H9 (cell line): Measurements from ENCODE around the gene ST6GAL2. TPM values are rescaled to one million over a fixed set of nuclear protein-coding genes. Genes with fewer than 3 reads are reported as not detected.
A peak's percentile ranks its signal among the peaks of the same experiment; 100 is the strongest.

Experiments used
- DNase-seq: peaks from one replicate; pipeline ENCODE4 v3.0.0-alpha.2; 2017
- H2AFZ ChIP-seq: one replicate; pipeline ENCODE4 v1.6.1; 2013; ENCODE audit warnings: mild to moderate bottlenecking, low read length, control low read depth, moderate library complexity
- H2AK5ac ChIP-seq: 2 replicates; pipeline ENCODE4 v1.6.1; 2013; ENCODE audit warnings: low read length, control low read depth, mixed read lengths; ENCODE audit not compliant: insufficient read length
- H2BK120ac ChIP-seq: one replicate; pipeline ENCODE4 v1.6.1; 2013; ENCODE audit warnings: low read depth, mild to moderate bottlenecking, low read length, control low read depth, inconsistent platforms; ENCODE audit not compliant: poor library complexity, severe bottlenecking
- H2BK12ac ChIP-seq: 2 replicates; pipeline ENCODE4 v1.6.1; 2013; ENCODE audit warnings: low read length, control low read depth, mixed read lengths, low read depth; ENCODE audit not compliant: insufficient read length
- H2BK15ac ChIP-seq: 2 replicates; pipeline ENCODE4 v1.6.1; 2013; ENCODE audit warnings: low read depth, low read length, control low read depth
- H2BK20ac ChIP-seq: one replicate; pipeline ENCODE4 v1.6.1; 2013; ENCODE audit warnings: low read depth, mild to moderate bottlenecking, low read length, control low read depth, inconsistent platforms; ENCODE audit not compliant: poor library complexity, severe bottlenecking
- H2BK5ac ChIP-seq: 2 replicates; pipeline ENCODE4 v1.6.1; 2013; ENCODE audit warnings: low read length, control low read depth, mixed read lengths; ENCODE audit not compliant: insufficient read length
- H3K14ac ChIP-seq: 2 replicates; pipeline ENCODE4 v1.6.1; 2013; ENCODE audit warnings: low read length, control low read depth; ENCODE audit not compliant: insufficient read depth
- H3K18ac ChIP-seq: 2 replicates; pipeline ENCODE4 v1.6.1; 2013; ENCODE audit warnings: low read depth, mild to moderate bottlenecking, mixed read lengths, low read length, control low read depth; ENCODE audit not compliant: insufficient read length
- H3K23ac ChIP-seq: 2 replicates; pipeline ENCODE4 v1.6.1; 2013; ENCODE audit warnings: low read length, control low read depth, mixed read lengths, low read depth; ENCODE audit not compliant: insufficient read length
- H3K23me2 ChIP-seq: 2 replicates; pipeline ENCODE4 v1.6.1; 2013; ENCODE audit warnings: low read depth, mild to moderate bottlenecking, mixed read lengths, low read length, control low read depth; ENCODE audit not compliant: insufficient read length, poor library complexity, severe bottlenecking
- H3K27ac ChIP-seq: 2 replicates; pipeline ENCODE4 v1.5.1; 2013; ENCODE audit warnings: low read length, control low read depth, mixed read lengths, low read depth; ENCODE audit not compliant: insufficient read length
- H3K27me3 ChIP-seq: 2 replicates; pipeline ENCODE4 v1.6.1; 2013; ENCODE audit warnings: low read length, control low read depth, inconsistent platforms; ENCODE audit not compliant: insufficient read depth
- H3K4ac ChIP-seq: 2 replicates; pipeline ENCODE4 v1.6.1; 2013; ENCODE audit warnings: low read depth, mild to moderate bottlenecking, control low read depth, inconsistent platforms, low read length, moderate library complexity
- H3K4me1 ChIP-seq: 2 replicates; pipeline ENCODE4 v1.6.1; 2013; ENCODE audit warnings: low read length, control low read depth, inconsistent platforms; ENCODE audit not compliant: insufficient read depth
- H3K4me2 ChIP-seq: 2 replicates; pipeline ENCODE4 v1.6.1; 2013; ENCODE audit warnings: low read length, control low read depth, mixed read lengths; ENCODE audit not compliant: insufficient read length, insufficient read depth
- H3K56ac ChIP-seq: 2 replicates; pipeline ENCODE4 v1.6.1; 2013; ENCODE audit warnings: low read depth, mild to moderate bottlenecking, mixed read lengths, low read length, control low read depth; ENCODE audit not compliant: insufficient read length
- H3K79me1 ChIP-seq: 2 replicates; pipeline ENCODE4 v1.6.1; 2013; ENCODE audit warnings: low read depth, mild to moderate bottlenecking, moderate library complexity, low read length, control low read depth, inconsistent platforms; ENCODE audit not compliant: insufficient read depth, poor library complexity, severe bottlenecking
- H3K79me2 ChIP-seq: 2 replicates; pipeline ENCODE4 v1.6.1; 2013; ENCODE audit warnings: low read length, control low read depth, inconsistent platforms; ENCODE audit not compliant: insufficient read depth
- H3K9ac ChIP-seq: 2 replicates; pipeline ENCODE4 v1.6.1; 2013; ENCODE audit warnings: low read length, control low read depth, mixed read lengths; ENCODE audit not compliant: insufficient read length; ENCODE audit errors: extremely low read depth
- H3K9me3 ChIP-seq: one replicate; pipeline ENCODE4 v1.6.1; 2013; ENCODE audit warnings: low read depth, low read length, inconsistent platforms; ENCODE audit not compliant: control insufficient read depth
- H3T11ph ChIP-seq: one replicate; pipeline ENCODE4 v1.6.1; 2013; ENCODE audit warnings: mild to moderate bottlenecking, low read length, control low read depth, inconsistent platforms
- H4K20me1 ChIP-seq: one replicate; pipeline ENCODE4 v1.6.1; 2013; ENCODE audit not compliant: control insufficient read depth, insufficient read length, insufficient read depth
- H4K5ac ChIP-seq: 2 replicates; pipeline ENCODE4 v1.6.1; 2013; ENCODE audit warnings: low read depth, mild to moderate bottlenecking, mixed read lengths, low read length, control low read depth; ENCODE audit not compliant: insufficient read length
- H4K8ac ChIP-seq: replicated peaks from 2 replicates; pipeline ENCODE4 v1.6.1; 2013; ENCODE audit warnings: low read length, control low read depth, mixed read lengths, low read depth; ENCODE audit not compliant: insufficient read length
- H4K91ac ChIP-seq: 2 replicates; pipeline ENCODE4 v1.6.1; 2013; ENCODE audit warnings: low read depth, mild to moderate bottlenecking, moderate library complexity, mixed read lengths, low read length, control low read depth; ENCODE audit not compliant: insufficient read length
- H3K27ac Mint-ChIP-seq, 3 experiments: 2 replicates in 2 of 3; 3 replicates in 1 of 3; pipeline ENCODE4 v1.8.0; 2020 to 2021; ENCODE audit warnings: mixed read lengths in 3 of 3, mild to moderate bottlenecking in 1 of 3, moderate library complexity in 1 of 3
- H3K27me3 Mint-ChIP-seq: 2 replicates; pipeline ENCODE4 v1.8.0; 2021; ENCODE audit warnings: low read depth, mild to moderate bottlenecking, moderate library complexity, mixed read lengths
- H3K36me3 Mint-ChIP-seq, 3 experiments: 2 replicates in 2 of 3; 3 replicates in 1 of 3; pipeline ENCODE4 v1.8.0; 2020 to 2021; ENCODE audit warnings: low read depth in 3 of 3, mixed read lengths in 3 of 3; ENCODE audit not compliant: insufficient read depth in 1 of 3
- H3K4me1 Mint-ChIP-seq, 2 experiments: 2 replicates each; pipeline ENCODE4 v1.8.0; 2020; ENCODE audit warnings: mixed read lengths in 2 of 2
- H3K4me3 Mint-ChIP-seq, 2 experiments: 2 replicates in 1 of 2; 3 replicates in 1 of 2; pipeline ENCODE4 v1.8.0; 2020 to 2021; ENCODE audit warnings: mild to moderate bottlenecking in 2 of 2, mixed read lengths in 2 of 2, moderate library complexity in 1 of 2
- H3K9me3 Mint-ChIP-seq, 2 experiments: 2 replicates in 1 of 2; 3 replicates in 1 of 2; pipeline ENCODE4 v1.8.0; 2020; ENCODE audit warnings: mild to moderate bottlenecking in 2 of 2, mixed read lengths in 2 of 2, moderate library complexity in 1 of 2
- CTCF ChIP-seq: fragments of 200-600 bp; sonication (generic); conservative IDR thresholded peaks from 3 replicates; pipeline ENCODE4 v1.8.0; 2021; ENCODE audit warnings: antibody characterized with exemption, mild to moderate bottlenecking
- WGBS: extraction: QIAGEN DNeasy Blood & Tissue Kit; methylation state at CpG from one replicate; pipeline ENCODE4 v1.1.7; 2013; ENCODE audit warnings: missing lambda C conversion rate, low lambda C conversion rate, mixed read lengths; ENCODE audit not compliant: insufficient read length; ENCODE audit errors: extremely low coverage; 5-methylcytosine and 5-hydroxymethylcytosine counted together
- total RNA-seq: library from RNA; stranded (reverse); gene quantifications from 2 replicates; pipeline ENCODE4 v1.2.1, GENCODE V29; 2021

Gene ST6GAL2
- total RNA-seq, 1 experiment from 2014 or later = 7.6 TPM

GRCh38 chr2:106863387-106863786 is 22.6 kb downstream of the ST6GAL2 start:
- H3K27ac ChIP-seq = no peak overlapping the region
- H3K18ac ChIP-seq = no peak overlapping the region
- peaks cover 11 to 17% of the 10 kb centered on the region in 2 experiments for H3K9me3 Mint-ChIP-seq
- H3K9ac ChIP-seq = no peak overlapping the region
- H3K4me3 Mint-ChIP-seq = no peak overlapping the region
- no peak overlapping the region for H3K56ac ChIP-seq
- peak; percentile 63 for TF ChIP-seq CTCF
- H3K9me3 ChIP-seq = no peaks in the 10 kb centered on the region
- no CpG with 5 or more reads among the region's 8 CpGs for WGBS
- no peak overlapping the region for H2BK120ac ChIP-seq
- no peak for DNase-seq
- H3K79me2 ChIP-seq = peaks cover 1% of the 10 kb centered on the region; the same call in 1 of the 2 replicates
- no peak overlapping the region for H2BK15ac ChIP-seq
- no peak overlapping the region for H2AK5ac ChIP-seq
- no peaks in the 10 kb centered on the region for H4K20me1 ChIP-seq
- H3K4me1 ChIP-seq = no peaks in the 10 kb centered on the region; the same call in 1 of the 2 replicates
- H3K27me3 ChIP-seq = no peaks in the 10 kb centered on the region
- H4K91ac ChIP-seq = no peak overlapping the region
- H2BK12ac ChIP-seq = no peak overlapping the region
- no peak overlapping the region for H3K14ac ChIP-seq
- no peak overlapping the region for H3K4ac ChIP-seq
- H4K8ac ChIP-seq = no peak overlapping the region
- peaks cover 13 to 21% of the 10 kb centered on the region in 2 experiments for H3K4me1 Mint-ChIP-seq
- H2BK5ac ChIP-seq = no peak overlapping the region
- H3K23me2 ChIP-seq = no peaks in the 10 kb centered on the region
- no peak overlapping the region for H3K4me2 ChIP-seq
- no peak overlapping the region for H2AFZ ChIP-seq
- no peak overlapping the region for H3K23ac ChIP-seq
- H3K79me1 ChIP-seq = no peaks in the 10 kb centered on the region
- H4K5ac ChIP-seq = no peak overlapping the region
- H2BK20ac ChIP-seq = no peak overlapping the region
- peaks cover 10 to 17% (median 10%) of the 10 kb centered on the region in 3 experiments for H3K36me3 Mint-ChIP-seq
- H3K27me3 Mint-ChIP-seq = no peaks in the 10 kb centered on the region
- no peak overlapping the region for H3T11ph ChIP-seq
- H3K27ac Mint-ChIP-seq = no peak overlapping the region
